T-helper 1 cell treated with Interleukin-12 subunit alpha and Interleukin-12 subunit beta and Interleukin-4 antibody, amounts not matched to agents 30 μg/mL and 1 μg/mL, for 36 hours (primary cell): ENCODE results near the gene UBLCP1.
"Not testable (repeated sequence)": the region's sequence is repeated elsewhere in the genome, so short reads cannot be mapped to it uniquely, and the experiment has no call there.

ENCODE experiments used
- H3K27ac Mint-ChIP-seq: one replicate; pipeline ENCODE4 v1.8.0; 2021; ENCODE audit warnings: mild to moderate bottlenecking, mixed read lengths
- H3K27me3 Mint-ChIP-seq: one replicate; pipeline ENCODE4 v1.8.0; 2021; ENCODE audit warnings: low read depth, mixed read lengths
- H3K36me3 Mint-ChIP-seq: one replicate; pipeline ENCODE4 v1.8.0; 2021; ENCODE audit warnings: low read depth, mixed read lengths
- H3K4me1 Mint-ChIP-seq: one replicate; pipeline ENCODE4 v1.8.0; 2021; ENCODE audit warnings: low read depth, mixed read lengths
- H3K4me3 Mint-ChIP-seq: one replicate; pipeline ENCODE4 v1.8.0; 2021; ENCODE audit warnings: mild to moderate bottlenecking, moderate library complexity, mixed read lengths
- H3K9me3 Mint-ChIP-seq: one replicate; pipeline ENCODE4 v1.8.0; 2021; ENCODE audit warnings: mixed read lengths

The UBLCP1 gene

GRCh38 chr5:159235871-159236520, 27.1 kb upstream of the UBLCP1 start:
- H3K27me3 Mint-ChIP-seq, H3K36me3 Mint-ChIP-seq, H3K4me3 Mint-ChIP-seq, H3K9me3 Mint-ChIP-seq, H3K4me1 Mint-ChIP-seq, H3K27ac Mint-ChIP-seq: not testable (repeated sequence)

- H3K4me1 Mint-ChIP-seq: peaks cover 17% of the 10 kb centered on the region
- no peaks in the 10 kb centered on the region for H3K36me3 Mint-ChIP-seq
- no peak overlapping the region for H3K27ac Mint-ChIP-seq
- no peaks in the 10 kb centered on the region for H3K9me3 Mint-ChIP-seq
- H3K4me3 Mint-ChIP-seq: no peak overlapping the region
- H3K27me3 Mint-ChIP-seq: no peaks in the 10 kb centered on the region
Measured at GRCh38 chr5:159240301-159240870, 22.7 kb upstream of the UBLCP1 start.

DNA sequence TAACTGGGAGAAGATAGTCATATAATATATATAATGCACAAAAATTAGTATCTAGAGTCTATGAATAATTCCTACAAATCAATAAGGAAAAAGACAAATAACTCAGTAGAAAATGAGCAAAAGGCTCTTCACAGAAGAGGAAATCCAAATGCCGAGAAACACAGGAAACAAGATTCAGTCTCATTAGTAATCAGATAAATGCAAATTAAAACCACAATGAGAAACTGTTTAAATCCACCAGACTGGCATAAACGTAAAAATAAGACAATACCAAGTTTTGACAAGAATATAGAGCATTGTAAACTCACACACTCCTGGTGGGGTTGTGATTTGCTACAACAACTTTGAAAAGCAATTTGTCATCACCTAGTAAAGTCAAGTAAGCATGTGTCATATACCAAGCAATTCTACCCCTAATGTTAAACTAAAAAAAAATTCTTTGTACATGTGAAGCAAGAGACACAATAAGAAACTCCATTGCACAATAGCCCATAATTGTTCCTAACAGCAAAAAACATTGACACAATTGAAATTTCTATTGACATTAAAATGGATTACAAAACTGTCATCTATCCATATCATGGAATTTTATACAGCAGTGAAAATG, 21.0 kb upstream of the UBLCP1 start:
- H3K36me3 Mint-ChIP-seq: no peaks in the 10 kb centered on the region
- H3K27ac Mint-ChIP-seq: no peak overlapping the region
- H3K27me3 Mint-ChIP-seq: no peaks in the 10 kb centered on the region
- no peak overlapping the region for H3K4me3 Mint-ChIP-seq
- H3K9me3 Mint-ChIP-seq: no peaks in the 10 kb centered on the region
- peaks cover 17% of the 10 kb centered on the region for H3K4me1 Mint-ChIP-seq

DNA sequence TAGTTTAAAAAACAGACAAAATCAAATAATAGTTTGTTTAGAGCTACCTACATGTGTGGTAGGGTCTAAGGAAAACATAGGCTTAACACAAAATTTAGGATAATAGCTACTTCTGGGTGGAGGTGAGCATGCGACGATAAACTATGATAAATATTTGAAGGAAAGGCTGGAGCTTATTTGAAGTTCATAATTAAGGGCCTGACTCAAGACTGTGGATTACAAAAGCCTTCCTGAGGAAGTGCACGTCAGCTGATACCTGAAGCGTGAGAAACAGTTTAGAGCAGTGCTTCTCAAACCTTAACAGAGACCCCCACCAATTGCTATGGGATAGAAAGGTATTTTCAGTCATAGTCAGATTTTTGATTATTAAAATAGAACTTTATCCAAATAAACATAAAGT, 20.4 kb upstream of the UBLCP1 start:
- Mint-ChIP-seq H3K27ac (no peak overlapping the region), H3K4me1 (peaks cover 17% of the 10 kb centered on the region), H3K4me3 (no peak overlapping the region), H3K27me3 (no peaks in the 10 kb centered on the region), H3K36me3 (no peaks in the 10 kb centered on the region), H3K9me3 (no peaks in the 10 kb centered on the region)

GRCh38 chr5:159243385-159243784, 19.7 kb upstream of the UBLCP1 start:
- Mint-ChIP-seq H3K36me3 (no peaks in the 10 kb centered on the region), H3K4me1 (peaks cover 17% of the 10 kb centered on the region), H3K27ac (no peak overlapping the region)

DNA sequence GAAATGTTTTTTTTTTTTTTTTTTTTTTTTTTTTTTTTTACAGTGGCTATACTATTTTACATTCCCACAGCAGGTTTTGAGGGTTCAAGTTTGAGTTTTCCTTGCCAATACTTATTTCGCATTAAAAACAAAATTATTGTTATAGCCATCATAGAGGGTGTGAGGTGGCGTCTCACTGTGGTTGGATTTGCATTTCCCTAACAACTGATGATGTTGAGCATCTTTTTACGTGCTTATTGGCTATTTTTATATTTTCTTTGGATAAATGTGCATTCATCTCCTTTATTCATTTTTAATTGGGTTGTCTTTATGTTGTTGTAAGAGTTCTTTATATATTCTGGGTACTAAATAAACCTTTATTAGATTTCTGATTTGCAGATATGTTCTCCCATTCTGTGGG, 18.9 kb upstream of the UBLCP1 start:
- Mint-ChIP-seq H3K4me1 (peaks cover 17% of the 10 kb centered on the region), H3K36me3 (no peaks in the 10 kb centered on the region), H3K4me3 (no peak overlapping the region), H3K27me3 (peaks cover 4% of the 10 kb centered on the region), H3K27ac (no peak overlapping the region), H3K9me3 (no peaks in the 10 kb centered on the region)

More at GRCh38 chr5:159243385-159243784, 19.7 kb upstream of the UBLCP1 start:
- H3K4me3 Mint-ChIP-seq: no peak overlapping the region
- H3K27me3 Mint-ChIP-seq: no peaks in the 10 kb centered on the region
- H3K9me3 Mint-ChIP-seq: no peaks in the 10 kb centered on the region

GRCh38 chr5:159244890-159245289, 18.2 kb upstream of the UBLCP1 start:
- Mint-ChIP-seq H3K9me3 (no peaks in the 10 kb centered on the region), H3K36me3 (no peaks in the 10 kb centered on the region), H3K27ac (no peak overlapping the region), H3K4me1 (peaks cover 17% of the 10 kb centered on the region), H3K27me3 (peaks cover 4% of the 10 kb centered on the region), H3K4me3 (no peak overlapping the region)

DNA sequence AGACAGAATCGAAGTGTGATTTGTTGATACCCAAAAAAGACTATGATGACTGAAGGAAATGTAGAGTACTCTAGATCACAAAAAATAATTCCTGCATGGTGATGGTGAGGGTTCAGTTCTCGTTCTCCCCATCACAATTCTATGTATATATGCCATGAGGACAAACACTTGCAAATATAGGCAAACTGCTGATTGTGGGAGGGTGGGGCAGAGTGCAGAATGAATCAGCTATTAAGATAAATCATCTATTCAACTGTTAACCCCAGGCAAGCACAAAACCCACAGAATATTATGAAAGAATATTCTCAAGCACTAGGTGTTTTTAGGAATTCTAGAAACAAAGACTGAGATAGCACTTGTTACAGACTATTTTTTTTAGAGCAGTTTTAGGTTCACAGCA, 13.9 kb upstream of the UBLCP1 start:
- H3K27me3 Mint-ChIP-seq: peaks cover 4% of the 10 kb centered on the region
- no peak overlapping the region for H3K4me3 Mint-ChIP-seq
- no peaks in the 10 kb centered on the region for H3K9me3 Mint-ChIP-seq
- H3K4me1 Mint-ChIP-seq: peaks cover 2% of the 10 kb centered on the region
- no peak overlapping the region for H3K27ac Mint-ChIP-seq
- H3K36me3 Mint-ChIP-seq: no peaks in the 10 kb centered on the region

GRCh38 chr5:159252195-159252594, 10.9 kb upstream of the UBLCP1 start:
- Mint-ChIP-seq H3K4me1 (no peaks in the 10 kb centered on the region), H3K9me3 (no peaks in the 10 kb centered on the region), H3K27me3 (peaks cover 12% of the 10 kb centered on the region), H3K36me3 (no peaks in the 10 kb centered on the region), H3K4me3 (no peak overlapping the region), H3K27ac (no peak overlapping the region)

DNA sequence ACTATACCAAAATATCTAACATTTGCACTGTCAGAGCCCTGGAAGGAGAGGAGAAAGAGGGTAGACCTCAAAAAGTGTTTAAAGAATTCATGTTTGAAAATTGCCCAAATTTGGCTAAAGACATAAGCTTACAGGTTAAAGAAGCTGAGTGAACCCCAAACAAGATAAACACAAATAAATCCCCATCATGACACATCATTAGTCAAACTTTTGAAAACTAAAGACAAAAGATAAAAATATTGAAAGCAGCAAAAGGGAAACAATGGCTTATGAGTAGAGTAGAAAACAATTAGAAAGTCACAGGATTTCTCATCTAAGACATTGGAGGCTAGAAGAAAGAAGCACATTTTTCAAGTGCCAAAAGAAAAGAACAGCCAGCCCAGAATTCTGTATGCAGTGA, 6.1 kb upstream of the UBLCP1 start:
- H3K27me3 Mint-ChIP-seq: peaks cover 20% of the 10 kb centered on the region
- H3K4me3 Mint-ChIP-seq: no peak overlapping the region
- no peaks in the 10 kb centered on the region for H3K9me3 Mint-ChIP-seq
- H3K4me1 Mint-ChIP-seq: peaks cover 6% of the 10 kb centered on the region
- no peak overlapping the region for H3K27ac Mint-ChIP-seq
- H3K36me3 Mint-ChIP-seq: no peaks in the 10 kb centered on the region

GRCh38 chr5:159257629-159258283, 5.3 kb upstream of the UBLCP1 start:
- no peak overlapping the region for H3K4me3 Mint-ChIP-seq
- peaks cover 2% of the 10 kb centered on the region for H3K36me3 Mint-ChIP-seq
- H3K27me3 Mint-ChIP-seq: peaks cover 20% of the 10 kb centered on the region
- peaks cover 10% of the 10 kb centered on the region for H3K4me1 Mint-ChIP-seq
- no peak overlapping the region for H3K27ac Mint-ChIP-seq
- H3K9me3 Mint-ChIP-seq: no peaks in the 10 kb centered on the region

DNA sequence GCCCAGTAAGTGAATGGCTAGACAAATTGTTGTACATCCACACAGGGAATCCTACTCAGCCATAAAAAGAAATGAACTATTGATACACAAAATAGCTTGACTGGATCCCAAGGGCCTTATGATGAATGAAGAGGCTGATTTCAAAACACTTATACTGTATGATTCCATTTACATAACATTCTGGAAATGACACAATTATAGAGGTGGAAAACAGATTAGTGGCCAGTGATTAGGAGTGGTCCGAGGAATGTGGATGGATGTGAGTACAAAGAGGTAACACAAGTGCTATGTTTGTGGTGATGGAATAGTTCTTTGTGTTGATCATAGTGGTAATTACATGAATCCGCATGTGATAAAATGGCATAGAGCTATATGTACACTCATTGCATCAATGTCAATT, 4.7 kb upstream of the UBLCP1 start:
- Mint-ChIP-seq H3K9me3 (no peaks in the 10 kb centered on the region), H3K4me1 (peaks cover 12% of the 10 kb centered on the region), H3K27ac (no peak overlapping the region), H3K27me3 (peaks cover 20% of the 10 kb centered on the region), H3K4me3 (no peak overlapping the region), H3K36me3 (peaks cover 3% of the 10 kb centered on the region)

GRCh38 chr5:159260212-159260611, 2.9 kb upstream of the UBLCP1 start:
- H3K27me3 Mint-ChIP-seq: peaks cover 20% of the 10 kb centered on the region
- not testable (repeated sequence) for H3K9me3 Mint-ChIP-seq, H3K36me3 Mint-ChIP-seq, H3K27ac Mint-ChIP-seq, H3K4me3 Mint-ChIP-seq
- peaks cover 19% of the 10 kb centered on the region for H3K4me1 Mint-ChIP-seq

- Mint-ChIP-seq H3K4me1 (peaks cover 19% of the 10 kb centered on the region), H3K4me3 (peak overlapping the region; percentile 93), H3K9me3 (peaks cover 10% of the 10 kb centered on the region), H3K27ac (peak overlapping the region; percentile 95), H3K27me3 (peaks cover 11% of the 10 kb centered on the region), H3K36me3 (peaks cover 24% of the 10 kb centered on the region)
Measured at GRCh38 chr5:159262472-159262858, 625 bp upstream of the UBLCP1 start.

DNA sequence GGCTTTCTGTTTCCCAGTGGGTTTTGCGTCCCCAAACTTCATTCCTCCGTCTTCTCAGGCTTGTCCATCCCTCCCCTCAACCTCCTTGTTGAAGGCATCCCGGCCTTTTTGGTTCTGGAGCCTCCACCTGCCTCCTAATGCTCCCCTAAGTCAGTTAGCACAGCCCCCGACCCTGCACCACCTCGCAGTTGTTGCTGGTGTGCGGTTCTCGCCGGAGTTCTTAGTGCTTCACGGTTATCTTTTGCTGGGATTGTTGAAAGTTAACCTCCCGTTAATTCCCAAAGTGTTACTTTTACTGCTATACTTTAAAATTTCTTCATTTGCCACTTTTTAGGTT, 447 bp downstream of the UBLCP1 start:
- H3K27ac Mint-ChIP-seq: peak overlapping the region; percentile 95
- peaks cover 11% of the 10 kb centered on the region for H3K27me3 Mint-ChIP-seq
- H3K4me1 Mint-ChIP-seq: peaks cover 21% of the 10 kb centered on the region
- peaks cover 14% of the 10 kb centered on the region for H3K9me3 Mint-ChIP-seq
- H3K4me3 Mint-ChIP-seq: peak overlapping the region; percentile 93
- H3K36me3 Mint-ChIP-seq: peaks cover 28% of the 10 kb centered on the region
